ENCODE results near the gene PML.

The PML gene

DNA sequence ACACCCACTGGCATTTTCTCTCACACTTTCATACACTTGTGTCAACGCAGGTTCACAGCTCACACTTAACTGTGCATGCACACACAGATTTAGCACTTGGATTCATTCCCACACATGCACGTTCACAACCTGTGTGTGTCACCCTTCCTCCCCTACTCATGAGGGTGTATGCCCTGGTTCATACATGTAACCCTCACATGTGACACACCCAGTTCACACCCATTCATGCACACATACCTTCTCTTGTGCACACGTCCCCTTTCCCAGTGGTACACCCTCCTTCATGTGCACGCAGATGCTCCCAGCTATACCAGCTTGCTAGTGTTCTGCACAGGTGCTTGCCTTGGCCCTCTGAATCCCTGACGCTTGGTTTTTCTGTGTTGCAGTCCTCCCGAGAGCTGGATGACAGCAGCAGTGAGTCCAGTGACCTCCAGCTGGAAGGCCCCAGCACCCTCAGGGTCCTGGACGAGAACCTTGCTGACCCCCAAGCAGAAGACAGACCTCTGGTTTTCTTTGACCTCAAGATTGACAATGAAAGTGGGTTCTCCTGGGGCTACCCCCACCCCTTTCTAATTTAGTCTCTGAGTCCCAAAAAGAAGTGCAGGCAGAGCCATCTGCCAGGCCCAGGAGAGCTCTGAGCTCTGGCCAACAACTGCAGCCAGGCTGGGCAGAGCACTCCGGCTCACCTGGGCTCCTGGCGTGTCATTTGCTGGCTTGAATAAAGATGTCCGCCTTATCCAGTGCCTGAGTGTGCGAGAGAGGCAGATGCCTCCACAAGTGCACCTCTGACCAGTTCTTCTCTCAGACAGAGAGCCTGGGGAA is 48.3 kb downstream of the PML start:
- H3K4me2 ChIP-seq (ENCODE audit: low read depth, low read length), result no peak overlapping the region
- no peaks in the 10 kb centered on the region for H3K9me3 ChIP-seq (replicated peaks; ENCODE audit: insufficient read depth, low read length)
- H3K27ac ChIP-seq (ENCODE audit: low read length), result no peak overlapping the region
- no peak overlapping the region for H3K4me3 ChIP-seq (ENCODE audit: low read length)
- no peak overlapping the region for H2AFZ ChIP-seq (ENCODE audit: low read length)
- DNase-seq, result no peak
- H3K4me1 ChIP-seq (ENCODE audit: low read length), result no peaks in the 10 kb centered on the region
- no peaks in the 10 kb centered on the region for H3K79me2 ChIP-seq (ENCODE audit: low read length)
- H4K20me1 ChIP-seq (ENCODE audit: insufficient read depth, low read length), result no peaks in the 10 kb centered on the region
- TF ChIP-seq EZH2phosphoT487 (IDR thresholded peaks at IDR 0.05; ENCODE audit: low read length), result no peak
- no peak for TF ChIP-seq EZH2 (optimal IDR thresholded peaks at IDR 0.05; ENCODE audit: low read depth, low read length)
- TF ChIP-seq, protein P1, sequence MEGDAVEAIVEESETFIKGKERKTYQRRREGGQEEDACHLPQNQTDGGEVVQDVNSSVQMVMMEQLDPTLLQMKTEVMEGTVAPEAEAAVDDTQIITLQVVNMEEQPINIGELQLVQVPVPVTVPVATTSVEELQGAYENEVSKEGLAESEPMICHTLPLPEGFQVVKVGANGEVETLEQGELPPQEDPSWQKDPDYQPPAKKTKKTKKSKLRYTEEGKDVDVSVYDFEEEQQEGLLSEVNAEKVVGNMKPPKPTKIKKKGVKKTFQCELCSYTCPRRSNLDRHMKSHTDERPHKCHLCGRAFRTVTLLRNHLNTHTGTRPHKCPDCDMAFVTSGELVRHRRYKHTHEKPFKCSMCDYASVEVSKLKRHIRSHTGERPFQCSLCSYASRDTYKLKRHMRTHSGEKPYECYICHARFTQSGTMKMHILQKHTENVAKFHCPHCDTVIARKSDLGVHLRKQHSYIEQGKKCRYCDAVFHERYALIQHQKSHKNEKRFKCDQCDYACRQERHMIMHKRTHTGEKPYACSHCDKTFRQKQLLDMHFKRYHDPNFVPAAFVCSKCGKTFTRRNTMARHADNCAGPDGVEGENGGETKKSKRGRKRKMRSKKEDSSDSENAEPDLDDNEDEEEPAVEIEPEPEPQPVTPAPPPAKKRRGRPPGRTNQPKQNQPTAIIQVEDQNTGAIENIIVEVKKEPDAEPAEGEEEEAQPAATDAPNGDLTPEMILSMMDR (IDR thresholded peaks at IDR 0.05; ENCODE audit: low read length), result no peak
- H3F3A ChIP-seq (ENCODE audit: insufficient read depth, low read length), result no peaks in the 10 kb centered on the region
- no peaks in the 10 kb centered on the region for H3K36me3 ChIP-seq (replicated peaks; ENCODE audit: insufficient read depth, low read length)
- H3K9ac ChIP-seq (ENCODE audit: low read length), result no peak overlapping the region
- H3K27me3 ChIP-seq (replicated peaks; ENCODE audit: insufficient read depth, low read length), result no peaks in the 10 kb centered on the region
- no peaks in the 10 kb centered on the region for H3K9me2 ChIP-seq (replicated peaks; ENCODE audit: insufficient read depth, low read length)

DNA sequence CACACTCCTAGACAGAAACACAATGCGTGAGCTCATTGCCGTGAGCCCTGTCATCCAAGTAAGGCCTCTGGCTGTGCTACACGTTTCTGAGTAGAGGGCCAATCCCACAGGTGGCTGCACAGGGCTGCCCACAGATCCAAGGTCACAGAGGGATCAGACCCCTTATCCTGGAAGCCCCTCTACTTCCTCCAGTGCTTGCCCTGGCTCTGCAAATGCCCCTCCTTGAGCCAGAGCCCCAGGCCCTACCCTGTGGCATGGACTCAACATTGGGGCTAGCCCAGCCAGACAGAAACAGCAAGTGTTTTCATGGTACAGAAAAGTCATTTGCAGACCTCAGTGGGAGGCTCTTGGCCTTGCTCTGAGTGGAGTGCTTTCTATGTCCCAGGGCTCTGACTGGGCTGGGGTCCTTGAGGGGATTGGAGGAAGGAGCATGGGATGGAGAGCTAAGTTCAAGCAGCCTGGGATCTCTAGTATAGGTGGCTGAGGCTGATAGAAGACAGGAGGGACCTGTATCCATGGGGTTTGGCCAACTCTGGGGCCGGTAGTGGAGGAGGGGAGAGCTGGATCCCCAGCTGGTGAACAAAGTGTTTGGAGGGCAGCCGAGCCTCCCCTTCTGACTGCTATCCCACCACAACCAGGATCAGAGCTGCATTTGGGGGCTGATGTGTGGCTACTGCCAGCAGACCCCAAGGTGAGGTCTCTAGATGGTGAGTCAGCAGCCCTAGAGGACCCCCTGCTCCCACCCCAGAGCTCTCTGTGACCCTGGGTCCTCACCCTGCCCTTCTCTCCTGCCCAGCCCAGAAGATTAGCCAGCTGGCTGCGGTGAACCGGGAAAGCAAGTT is 49.1 kb downstream of the PML start:
- no peaks in the 10 kb centered on the region for H4K20me1 ChIP-seq (ENCODE audit: insufficient read depth, low read length)

DNA sequence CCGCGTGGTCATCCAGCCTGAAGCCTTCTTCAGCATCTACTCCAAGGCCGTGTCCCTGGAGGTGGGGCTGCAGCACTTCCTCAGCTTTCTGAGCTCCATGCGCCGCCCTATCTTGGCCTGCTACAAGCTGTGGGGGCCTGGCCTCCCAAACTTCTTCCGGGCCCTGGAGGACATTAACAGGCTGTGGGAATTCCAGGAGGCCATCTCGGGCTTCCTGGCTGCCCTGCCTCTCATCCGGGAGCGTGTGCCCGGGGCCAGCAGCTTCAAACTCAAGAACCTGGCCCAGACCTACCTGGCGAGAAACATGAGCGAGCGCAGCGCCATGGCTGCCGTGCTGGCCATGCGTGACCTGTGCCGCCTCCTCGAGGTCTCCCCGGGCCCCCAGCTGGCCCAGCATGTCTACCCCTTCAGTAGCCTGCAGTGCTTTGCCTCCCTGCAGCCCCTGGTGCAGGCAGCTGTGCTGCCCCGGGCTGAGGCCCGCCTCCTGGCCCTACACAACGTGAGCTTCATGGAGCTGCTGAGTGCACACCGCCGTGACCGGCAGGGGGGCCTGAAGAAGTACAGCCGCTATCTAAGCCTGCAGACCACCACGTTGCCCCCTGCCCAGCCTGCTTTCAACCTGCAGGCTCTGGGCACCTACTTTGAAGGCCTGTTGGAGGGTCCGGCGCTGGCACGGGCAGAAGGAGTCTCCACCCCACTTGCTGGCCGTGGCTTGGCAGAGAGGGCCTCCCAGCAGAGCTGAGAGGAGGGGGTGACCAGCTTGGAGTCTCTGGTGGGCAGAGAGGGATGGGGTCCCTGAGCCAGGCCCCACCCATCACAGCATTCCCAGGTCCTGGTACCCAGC is 50.0 kb downstream of the PML start:
- no peaks in the 10 kb centered on the region for H4K20me1 ChIP-seq (ENCODE audit: insufficient read depth, low read length)
- H3K4me3 ChIP-seq (ENCODE audit: low read length), result no peak overlapping the region
- H3K9me2 ChIP-seq (replicated peaks; ENCODE audit: insufficient read depth, low read length), result no peaks in the 10 kb centered on the region
- no peaks in the 10 kb centered on the region for H3K4me1 ChIP-seq (ENCODE audit: low read length)
- H3K9me3 ChIP-seq (replicated peaks; ENCODE audit: insufficient read depth, low read length), result no peaks in the 10 kb centered on the region
- no peaks in the 10 kb centered on the region for H3K27me3 ChIP-seq (replicated peaks; ENCODE audit: insufficient read depth, low read length)
- H2AFZ ChIP-seq (ENCODE audit: low read length), result no peak overlapping the region
- H3F3A ChIP-seq (ENCODE audit: insufficient read depth, low read length), result no peaks in the 10 kb centered on the region
- H3K79me2 ChIP-seq (ENCODE audit: low read length), result no peaks in the 10 kb centered on the region
- no peak overlapping the region for H3K27ac ChIP-seq (ENCODE audit: low read length)
- H3K36me3 ChIP-seq (replicated peaks; ENCODE audit: insufficient read depth, low read length), result no peaks in the 10 kb centered on the region
- no peak overlapping the region for H3K4me2 ChIP-seq (ENCODE audit: low read depth, low read length)
- H3K9ac ChIP-seq (ENCODE audit: low read length), result no peak overlapping the region
- DNase-seq, result no peak
- TF ChIP-seq, protein P1 (IDR thresholded peaks at IDR 0.05; ENCODE audit: low read length), result no peak
- TF ChIP-seq EZH2 (optimal IDR thresholded peaks at IDR 0.05; ENCODE audit: low read depth, low read length) (no peak), EZH2phosphoT487 (IDR thresholded peaks at IDR 0.05; ENCODE audit: low read length) (no peak)

More for the DNA sequence above, 49.1 kb downstream of the PML start:
- no peaks in the 10 kb centered on the region for H3K27me3 ChIP-seq (replicated peaks; ENCODE audit: insufficient read depth, low read length)
- H3K36me3 ChIP-seq (replicated peaks; ENCODE audit: insufficient read depth, low read length), result no peaks in the 10 kb centered on the region
- no peak overlapping the region for H3K4me3 ChIP-seq (ENCODE audit: low read length)
- H3F3A ChIP-seq (ENCODE audit: insufficient read depth, low read length), result no peaks in the 10 kb centered on the region
- no peaks in the 10 kb centered on the region for H3K4me1 ChIP-seq (ENCODE audit: low read length)
- H3K79me2 ChIP-seq (ENCODE audit: low read length), result no peaks in the 10 kb centered on the region
- DNase-seq, result no peak
- TF ChIP-seq, protein P1 (IDR thresholded peaks at IDR 0.05; ENCODE audit: low read length), result no peak
- TF ChIP-seq EZH2 (optimal IDR thresholded peaks at IDR 0.05; ENCODE audit: low read depth, low read length) (no peak), EZH2phosphoT487 (IDR thresholded peaks at IDR 0.05; ENCODE audit: low read length) (no peak)
- H3K4me2 ChIP-seq (ENCODE audit: low read depth, low read length), result no peak overlapping the region
- no peaks in the 10 kb centered on the region for H3K9me3 ChIP-seq (replicated peaks; ENCODE audit: insufficient read depth, low read length)
- no peak overlapping the region for H2AFZ ChIP-seq (ENCODE audit: low read length)
- H3K9me2 ChIP-seq (replicated peaks; ENCODE audit: insufficient read depth, low read length), result no peaks in the 10 kb centered on the region
- no peak overlapping the region for H3K27ac ChIP-seq (ENCODE audit: low read length)
- H3K9ac ChIP-seq (ENCODE audit: low read length), result no peak overlapping the region
